HEK293 (cell line): ENCODE results near the gene UGT1A6.

Experiments
- BCL11A ChIP-seq: fragments of 450-650 bp; formaldehyde crosslinking; IDR thresholded peaks from 2 replicates; pipeline ENCODE4 v1.5.1; 2016; ENCODE audit warnings: low read depth, missing biosample characterization, missing genetic modification characterization
- CTCF ChIP-seq: fragments of 450-650 bp; formaldehyde crosslinking; IDR thresholded peaks from 2 replicates; pipeline ENCODE4 v1.5.1; 2016; ENCODE audit warnings: missing biosample characterization, missing genetic modification characterization
- ZNF146 ChIP-seq: fragments of 450-650 bp; formaldehyde crosslinking; IDR thresholded peaks from 2 replicates; pipeline ENCODE4 v1.5.1; 2016; ENCODE audit warnings: missing biosample characterization, missing genetic modification characterization
- ZNF174 ChIP-seq: fragments of 450-650 bp; formaldehyde crosslinking; IDR thresholded peaks from 2 replicates; pipeline ENCODE4 v1.5.0; 2017; ENCODE audit warnings: missing biosample characterization, mild to moderate bottlenecking, missing genetic modification characterization
- ZNF274 ChIP-seq, 2 experiments: fragments of 200-500 bp in 1 of 2; fragments of 450-650 bp in 1 of 2; sonication (Bioruptor generic) in 1 of 2; formaldehyde crosslinking in 1 of 2; IDR thresholded peaks; 2 replicates each; pipeline versions ENCODE4 v1.5.1 to v1.6.1; 2014 to 2016; ENCODE audit warnings: borderline replicate concordance in 1 of 2, inconsistent platforms in 1 of 2, low read length in 1 of 2, missing biosample characterization in 1 of 2, missing genetic modification characterization in 1 of 2
- ZNF549 ChIP-seq: fragments of 450-650 bp; IDR thresholded peaks from 2 replicates; pipeline ENCODE4 v1.5.1; 2018; ENCODE audit warnings: missing biosample characterization, missing genetic modification characterization, mild to moderate bottlenecking, inconsistent platforms, moderate library complexity
- ZNF629 ChIP-seq: fragments of 450-650 bp; formaldehyde crosslinking; IDR thresholded peaks from 2 replicates; pipeline ENCODE4 v1.5.1; 2017; ENCODE audit warnings: missing biosample characterization, missing genetic modification characterization

DNA sequence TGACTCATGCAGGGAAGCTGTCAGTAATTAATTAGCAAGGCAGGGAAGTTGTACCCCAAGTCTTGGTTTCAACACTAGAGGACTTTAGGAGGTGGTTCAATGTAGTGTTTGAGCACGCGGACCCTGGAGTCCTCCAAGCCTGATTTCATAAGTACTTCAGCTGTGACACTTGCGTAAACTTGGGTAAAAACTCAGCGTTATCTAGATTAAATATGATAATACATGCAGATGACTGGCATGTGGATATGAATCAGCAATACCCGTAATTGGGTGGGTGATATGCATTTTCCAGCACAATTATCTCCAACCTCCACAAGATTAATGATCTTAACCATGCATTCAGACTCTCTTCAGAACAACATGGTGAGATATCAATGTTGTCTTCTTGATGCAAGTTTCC, 5.8 kb upstream of the UGT1A6 start:
- TF ChIP-seq ZNF274 (IDR thresholded peaks at IDR 0.05; ENCODE audit: low read length): no peak
- no peak for TF ChIP-seq ZNF274 (tag by site-specific recombination; IDR thresholded peaks at IDR 0.05; ENCODE audit: borderline replicate concordance)
- no peak for TF ChIP-seq CTCF (tag by site-specific recombination)
- no peak for TF ChIP-seq ZNF174 (tag by site-specific recombination)
- TF ChIP-seq ZNF146: no peak
- TF ChIP-seq ZNF549 (tag by site-specific recombination): no peak
- no peak for TF ChIP-seq BCL11A (tag by site-specific recombination)
- no peak for TF ChIP-seq ZNF629 (tag by site-specific recombination)
